A549 (cell line): ENCODE data around the gene HDAC7. TPM values are rescaled to one million over a fixed set of nuclear protein-coding genes. Genes with fewer than 3 reads are reported as not detected.

ENCODE experiments used
- ATAC-seq, 2 experiments: fragments of 200-7000 bp in 1 of 2; fragments of >200 bp in 1 of 2; cut with Nextera tagmentation in 1 of 2; cut with Tn5 transposase in 1 of 2; 3 replicates each; pipeline versions ENCODE4 v1.8.0 to v1.9.1; 2018 to 2020; ENCODE audit warnings: mild to moderate bottlenecking in 1 of 2, moderate library complexity in 1 of 2
- CTCF ChIA-PET: fragments of 300-600 bp; sonication (Branson Sonifier 250); formaldehyde crosslinking; extraction: SDS; loops from one replicate; lab custom pipeline; 2021; ENCODE audit warnings: antibody characterized with exemption, inconsistent platforms; lab: Yijun Ruan, JAX
- POLR2A ChIA-PET: fragments of 350-600 bp; formaldehyde crosslinking; extraction: SDS; loops from one replicate; lab custom pipeline; 2021; ENCODE audit warnings: antibody characterized with exemption, inconsistent platforms; lab: Yijun Ruan, JAX
- DNase-seq, 2 experiments: peaks; one replicate each; pipeline versions ENCODE4 v3.0.0 to v3.0.0-alpha.2; 2011 to 2016; ENCODE audit warnings: low read depth in 1 of 2, low spot score in 1 of 2
- FAIRE-seq: peaks from 2 replicates; lab custom pipeline; 2011; peaks lifted over from hg19 to GRCh38; lab: Jason Lieb, UNC
- H3K27ac ChIP-seq, 2 experiments: fragments of >200 bp; sonication (Bioruptor Twin); formaldehyde crosslinking; 3 replicates each; pipeline ENCODE4 v1.5.1; 2016 to 2017
- H3K4me1 ChIP-seq: fragments of >200 bp; sonication (Bioruptor Twin); formaldehyde crosslinking; 3 replicates; pipeline ENCODE4 v1.6.1; 2016
- H3K4me2 ChIP-seq: fragments of >200 bp; sonication (Bioruptor Twin); formaldehyde crosslinking; 3 replicates; pipeline ENCODE4 v1.6.1; 2016
- H3K4me3 ChIP-seq: fragments of >200 bp; sonication (Bioruptor Twin); formaldehyde crosslinking; 3 replicates; pipeline ENCODE4 v1.5.1; 2016
- H3K9me3 ChIP-seq: fragments of >200 bp; sonication (Bioruptor Twin); formaldehyde crosslinking; 3 replicates; pipeline ENCODE4 v1.6.1; 2016
- BHLHE40 ChIP-seq: IDR thresholded peaks from 2 replicates; pipeline ENCODE4 v1.6.1; 2012; ENCODE audit warnings: low read depth, low read length, inconsistent platforms
- CEBPB ChIP-seq, 2 experiments: fragments of >200 bp in 1 of 2; sonication (Bioruptor Twin) in 1 of 2; formaldehyde crosslinking in 1 of 2; IDR thresholded peaks; 2 replicates each; pipeline ENCODE4 v1.6.1; 2012 to 2016
- CHD2 ChIP-seq: fragments of 150-350 bp; IDR thresholded peaks from 2 replicates; pipeline ENCODE4 v1.6.1; 2014; ENCODE audit warnings: low read length; ENCODE audit not compliant: partially characterized antibody
- EP300 ChIP-seq, 2 experiments: fragments of >200 bp; sonication (Bioruptor Twin); formaldehyde crosslinking; IDR thresholded peaks; 2 replicates in 1 of 2; 3 replicates in 1 of 2; pipeline ENCODE4 v1.6.1; 2016 to 2017
- GATA3 ChIP-seq: IDR thresholded peaks from 2 replicates; pipeline ENCODE4 v1.6.1; 2012; ENCODE audit warnings: borderline replicate concordance
- HOXB13 ChIP-seq: fragments of 250-450 bp; sonication (Bioruptor Pico); IDR thresholded peaks from 2 replicates; pipeline ENCODE4 v1.5.0; 2020; ENCODE audit warnings: low read depth, mild to moderate bottlenecking, moderate library complexity
- HOXB5 ChIP-seq: fragments of 250-450 bp; sonication (Bioruptor Pico); IDR thresholded peaks from 2 replicates; pipeline ENCODE4 v1.5.0; 2020; ENCODE audit warnings: mild to moderate bottlenecking, moderate library complexity
- JUNB ChIP-seq: fragments of >200 bp; sonication (Bioruptor Twin); formaldehyde crosslinking; IDR thresholded peaks from 2 replicates; pipeline ENCODE4 v1.6.1; 2016
- NPAS2 ChIP-seq: fragments of 250-450 bp; sonication (Bioruptor Pico); IDR thresholded peaks from 2 replicates; pipeline ENCODE4 v1.8.0; 2022; ENCODE audit warnings: mild to moderate bottlenecking, moderate library complexity, borderline replicate concordance
- POLR2AphosphoS2 ChIP-seq: conservative IDR thresholded peaks from 2 replicates; pipeline ENCODE4 v1.6.1; 2012; ENCODE audit warnings: low read length, improper control_type of control experiment, inconsistent platforms
- RAD21 ChIP-seq, 2 experiments: fragments of >200 bp in 1 of 2; sonication (Bioruptor Twin) in 1 of 2; formaldehyde crosslinking in 1 of 2; IDR thresholded peaks in 1 of 2; conservative IDR thresholded peaks in 1 of 2; 2 replicates in 1 of 2; 3 replicates in 1 of 2; pipeline ENCODE4 v1.6.1; 2012 to 2018; ENCODE audit warnings: inconsistent platforms in 1 of 2
- RCOR1 ChIP-seq: fragments of 150-350 bp; IDR thresholded peaks from 2 replicates; pipeline ENCODE4 v1.6.1; 2014; ENCODE audit warnings: antibody characterized with exemption, low read length, low read depth
- TFCP2L1 ChIP-seq: fragments of 250-450 bp; sonication (Bioruptor Pico); IDR thresholded peaks from 2 replicates; pipeline ENCODE4 v1.5.0; 2021; ENCODE audit warnings: mild to moderate bottlenecking
- ZSCAN20 ChIP-seq: fragments of 250-450 bp; sonication (Bioruptor Pico); IDR thresholded peaks from 2 replicates; pipeline ENCODE4 v1.8.0; 2022; ENCODE audit warnings: mild to moderate bottlenecking, moderate library complexity
- WGBS: methylation state at CpG from one replicate; pipeline ENCODE4 v1.1.6; 2017; ENCODE audit errors: missing lambda C conversion rate; 5-methylcytosine and 5-hydroxymethylcytosine counted together
- polyA plus RNA-seq, 4 experiments: library from polyadenylated mRNA; depleted of rRNA in 3 of 4; stranded (reverse); fragments of >200 nt; fragmentation: RNase III in 1 of 4; extraction: RNeasy Plus Mini Kit Qiagen cat#74134 plus additional on column Dnase treatment in 1 of 4; gene quantifications; 2 replicates in 3 of 4; 3 replicates in 1 of 4; pipeline ENCODE4 v1.2.3, GENCODE V29; 2011 to 2017
- TF ChIP-seq, protein P1 (sequence below): fragments of 250-450 bp; sonication (Bioruptor Pico); IDR thresholded peaks from 2 replicates; pipeline ENCODE4 v1.5.0; 2020; ENCODE audit warnings: low read depth, mild to moderate bottlenecking, moderate library complexity
- TF ChIP-seq, protein P2 (sequence below): fragments of 250-450 bp; sonication (Bioruptor Pico); IDR thresholded peaks from 2 replicates; pipeline ENCODE4 v1.5.0; 2021; ENCODE audit warnings: mild to moderate bottlenecking, moderate library complexity, borderline replicate concordance
- TF ChIP-seq, protein P3 (sequence below): IDR thresholded peaks from 2 replicates; pipeline ENCODE4 v1.6.1; 2012
- TF ChIP-seq, protein P4 (sequence below): IDR thresholded peaks from 2 replicates; pipeline ENCODE4 v1.6.1; 2012
- TF ChIP-seq, protein P5 (sequence below): fragments of 450-650 bp; IDR thresholded peaks from 2 replicates; pipeline ENCODE4 v1.6.1; 2014; ENCODE audit warnings: antibody characterized with exemption

HDAC7 gene
- polyA plus RNA-seq, 2 of the 4 experiments (the other 2 are of a cell fraction), result 17.2 to 36.0 TPM

DNA sequence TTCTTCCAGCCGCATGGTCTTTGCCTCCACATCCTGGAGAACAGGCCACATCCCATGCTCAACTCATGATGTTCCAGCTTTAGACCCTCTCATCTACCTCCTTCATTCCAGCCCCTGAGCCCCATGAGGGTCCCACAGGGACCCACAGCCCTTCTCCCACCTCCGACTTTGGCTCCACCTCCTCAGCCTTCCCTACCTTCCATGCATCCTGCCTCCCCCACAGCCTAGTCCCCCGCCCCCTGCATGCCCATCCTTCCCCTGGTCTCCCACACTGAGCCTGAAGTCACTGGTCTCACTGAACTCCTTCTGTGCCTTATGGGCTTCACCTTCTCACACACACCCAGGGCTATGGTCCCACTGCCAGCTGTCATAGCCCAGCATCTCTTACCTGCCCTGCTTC is 70.8 kb downstream of the HDAC7 start:
- Histone ChIP-seq H3K4me1 (peaks cover 24% of the 10 kb centered on the region), H3K4me3 (no peak overlapping the region), H3K4me2 (no peak overlapping the region), H3K9me3 (no peaks in the 10 kb centered on the region), H3K27ac (no peak overlapping the region)
- CTCF ChIA-PET, result interaction anchor here (1.5 to 43.9 kb wide), 4 partner anchors 10 to 94 kb away, joined by 7 to 1399 read pairs (median 136); partner anchors contain the start of genes RAPGEF3 and SLC48A1
- WGBS, result 74% methylated on average over 3 of the region's 3 CpGs
- FAIRE-seq (no peak), DNase-seq (no peak), ATAC-seq (no peak)
- POLR2A ChIA-PET, result no interaction called here
- no peak for TF ChIP-seq POLR2AphosphoS2
- TF ChIP-seq JUNB, result no peak
- TF ChIP-seq RCOR1, result no peak
- TF ChIP-seq GATA3, result no peak
- TF ChIP-seq TFCP2L1 (CRISPR knock-in tag), result no peak
- no peak for TF ChIP-seq HOXB13 (CRISPR knock-in tag)
- TF ChIP-seq EP300 (IDR thresholded peaks at IDR 0.05), result no peak

DNA sequence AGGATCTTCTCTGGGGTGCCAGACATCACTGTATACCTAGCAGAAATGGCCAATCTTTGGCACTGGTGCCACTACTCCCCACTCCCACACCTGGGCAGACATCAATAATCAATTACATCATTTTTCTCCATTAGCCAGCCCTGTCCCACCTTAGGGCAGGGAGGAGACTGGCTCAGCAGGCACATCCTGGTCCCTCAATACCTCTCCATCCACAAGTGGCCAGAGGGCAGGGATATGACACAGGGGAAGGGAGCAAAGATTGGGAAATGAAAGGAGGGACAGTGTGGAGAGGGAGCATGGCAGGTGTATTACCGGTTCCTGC is 71.2 kb downstream of the HDAC7 start:
- 47% methylated on average over 1 of the region's 1 CpG for WGBS
- ChIA-PET POLR2A (no interaction called here), CTCF (interaction anchor here (0.7 to 43.9 kb wide), 5 partner anchors 11 to 94 kb away, joined by 4 to 1399 read pairs (median 13); partner anchors contain the start of genes RAPGEF3 and SLC48A1)
- ATAC-seq (no peak), DNase-seq (no peak), FAIRE-seq (no peak)
- no peaks in the 10 kb centered on the region for H3K9me3 ChIP-seq
- H3K4me3 ChIP-seq, result no peak overlapping the region
- H3K4me1 ChIP-seq, result peaks cover 19% of the 10 kb centered on the region
- TF ChIP-seq, protein P1, sequence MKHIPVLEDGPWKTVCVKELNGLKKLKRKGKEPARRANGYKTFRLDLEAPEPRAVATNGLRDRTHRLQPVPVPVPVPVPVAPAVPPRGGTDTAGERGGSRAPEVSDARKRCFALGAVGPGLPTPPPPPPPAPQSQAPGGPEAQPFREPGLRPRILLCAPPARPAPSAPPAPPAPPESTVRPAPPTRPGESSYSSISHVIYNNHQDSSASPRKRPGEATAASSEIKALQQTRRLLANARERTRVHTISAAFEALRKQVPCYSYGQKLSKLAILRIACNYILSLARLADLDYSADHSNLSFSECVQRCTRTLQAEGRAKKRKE, result no peak
- no peak for TF ChIP-seq ZSCAN20 (CRISPR knock-in tag)
- TF ChIP-seq, protein P2, sequence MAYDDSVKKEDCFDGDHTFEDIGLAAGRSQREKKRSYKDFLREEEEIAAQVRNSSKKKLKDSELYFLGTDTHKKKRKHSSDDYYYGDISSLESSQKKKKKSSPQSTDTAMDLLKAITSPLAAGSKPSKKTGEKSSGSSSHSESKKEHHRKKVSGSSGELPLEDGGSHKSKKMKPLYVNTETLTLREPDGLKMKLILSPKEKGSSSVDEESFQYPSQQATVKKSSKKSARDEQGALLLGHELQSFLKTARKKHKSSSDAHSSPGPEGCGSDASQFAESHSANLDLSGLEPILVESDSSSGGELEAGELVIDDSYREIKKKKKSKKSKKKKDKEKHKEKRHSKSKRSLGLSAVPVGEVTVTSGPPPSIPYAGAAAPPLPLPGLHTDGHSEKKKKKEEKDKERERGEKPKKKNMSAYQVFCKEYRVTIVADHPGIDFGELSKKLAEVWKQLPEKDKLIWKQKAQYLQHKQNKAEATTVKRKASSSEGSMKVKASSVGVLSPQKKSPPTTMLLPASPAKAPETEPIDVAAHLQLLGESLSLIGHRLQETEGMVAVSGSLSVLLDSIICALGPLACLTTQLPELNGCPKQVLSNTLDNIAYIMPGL, result no peak
- TF ChIP-seq, protein P3, sequence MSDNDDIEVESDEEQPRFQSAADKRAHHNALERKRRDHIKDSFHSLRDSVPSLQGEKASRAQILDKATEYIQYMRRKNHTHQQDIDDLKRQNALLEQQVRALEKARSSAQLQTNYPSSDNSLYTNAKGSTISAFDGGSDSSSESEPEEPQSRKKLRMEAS, result no peak
- TF ChIP-seq RCOR1, result no peak
- no peak for TF ChIP-seq CEBPB (IDR thresholded peaks at IDR 0.05)
- TF ChIP-seq BHLHE40, result no peak
- no peak for TF ChIP-seq CHD2
- no peak for TF ChIP-seq NPAS2 (CRISPR knock-in tag)
- H3K27ac ChIP-seq, result no peak overlapping the region
- H3K4me2 ChIP-seq, result no peak overlapping the region

DNA sequence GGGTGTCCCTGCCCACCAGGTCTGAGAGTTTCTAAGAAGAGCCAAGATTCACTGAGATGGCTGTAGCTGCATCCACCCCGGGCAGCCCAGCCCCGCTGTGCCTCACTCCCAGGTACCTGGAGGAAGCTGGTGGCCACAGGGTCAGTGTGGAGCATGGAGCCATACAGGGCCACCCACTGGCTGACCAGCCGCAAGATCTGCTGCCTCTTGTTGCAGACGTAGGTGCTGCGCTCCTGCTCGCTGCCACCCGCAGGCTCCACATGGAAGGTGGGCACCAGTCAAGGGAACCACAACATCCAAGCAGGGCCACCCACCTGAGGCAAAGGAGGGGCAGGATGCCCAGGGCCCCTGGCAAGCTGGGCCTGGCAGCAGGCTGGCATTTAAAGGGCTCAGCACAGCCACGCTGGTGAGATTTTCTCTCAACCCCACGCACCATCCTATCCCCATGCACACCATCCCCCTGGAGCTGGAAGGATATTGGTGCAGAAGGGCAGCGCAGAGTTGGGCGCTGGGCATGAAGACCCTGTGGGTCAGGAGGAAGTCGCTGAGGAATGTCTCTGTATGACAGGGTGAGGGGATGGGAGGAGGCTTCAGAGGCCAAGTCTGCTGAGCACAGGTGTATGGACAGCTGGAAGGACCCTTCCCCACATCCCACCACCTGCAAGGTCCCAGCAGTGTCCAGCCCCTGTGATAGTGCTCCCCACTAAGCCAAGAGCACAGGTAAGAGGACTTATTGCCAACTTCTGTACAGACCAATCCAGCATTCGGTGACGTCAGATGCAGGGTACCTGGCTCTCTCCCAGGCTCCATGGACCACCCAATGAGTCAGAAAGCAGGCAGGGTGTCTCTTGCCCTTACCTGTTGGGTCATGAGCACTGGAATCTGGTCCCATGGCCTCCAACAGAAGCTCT is 71.9 kb downstream of the HDAC7 start:
- POLR2A ChIA-PET, result no interaction called here
- WGBS, result 73% methylated on average over 9 of the region's 14 CpGs
- FAIRE-seq, result no peak

More for the DNA sequence above, 71.9 kb downstream of the HDAC7 start:
- DNase-seq (no peak), ATAC-seq (peak in 1 of 2 experiments; percentile 12; a peak in 3 of 6 replicates)
- H3K4me3 ChIP-seq, result no peak overlapping the region
- TF ChIP-seq, protein P4, sequence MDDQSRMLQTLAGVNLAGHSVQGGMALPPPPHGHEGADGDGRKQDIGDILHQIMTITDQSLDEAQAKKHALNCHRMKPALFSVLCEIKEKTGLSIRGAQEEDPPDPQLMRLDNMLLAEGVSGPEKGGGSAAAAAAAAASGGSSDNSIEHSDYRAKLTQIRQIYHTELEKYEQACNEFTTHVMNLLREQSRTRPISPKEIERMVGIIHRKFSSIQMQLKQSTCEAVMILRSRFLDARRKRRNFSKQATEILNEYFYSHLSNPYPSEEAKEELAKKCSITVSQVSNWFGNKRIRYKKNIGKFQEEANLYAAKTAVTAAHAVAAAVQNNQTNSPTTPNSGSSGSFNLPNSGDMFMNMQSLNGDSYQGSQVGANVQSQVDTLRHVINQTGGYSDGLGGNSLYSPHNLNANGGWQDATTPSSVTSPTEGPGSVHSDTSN, result no peak
- TF ChIP-seq JUNB (no peak), RAD21 (conservative IDR thresholded peaks at IDR 0.05 in 1 of 2, IDR thresholded peaks at IDR 0.05 in 1 of 2) (no peak), HOXB5 (CRISPR knock-in tag) (no peak), CEBPB (IDR thresholded peaks at IDR 0.05) (no peak)
- TF ChIP-seq, protein P5, sequence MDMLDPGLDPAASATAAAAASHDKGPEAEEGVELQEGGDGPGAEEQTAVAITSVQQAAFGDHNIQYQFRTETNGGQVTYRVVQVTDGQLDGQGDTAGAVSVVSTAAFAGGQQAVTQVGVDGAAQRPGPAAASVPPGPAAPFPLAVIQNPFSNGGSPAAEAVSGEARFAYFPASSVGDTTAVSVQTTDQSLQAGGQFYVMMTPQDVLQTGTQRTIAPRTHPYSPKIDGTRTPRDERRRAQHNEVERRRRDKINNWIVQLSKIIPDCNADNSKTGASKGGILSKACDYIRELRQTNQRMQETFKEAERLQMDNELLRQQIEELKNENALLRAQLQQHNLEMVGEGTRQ, result no peak
- no peak overlapping the region for H3K27ac ChIP-seq
- peaks cover 13% of the 10 kb centered on the region for H3K4me1 ChIP-seq
- CTCF ChIA-PET, result interaction anchor here (0.7 to 43.9 kb wide), 9 partner anchors 11 to 95 kb away, joined by 3 to 1399 read pairs (median 4); partner anchors contain the start of genes ENDOU, RAPGEF3 and SLC48A1
- H3K4me2 ChIP-seq, result no peak overlapping the region
- H3K9me3 ChIP-seq, result no peaks in the 10 kb centered on the region
